ENCODE data around the gene TRRAP. TPM values are rescaled to one million over a fixed set of nuclear protein-coding genes. Genes with fewer than 3 reads are reported as not detected.

TRRAP gene
- total RNA-seq, 1 donor from 2014 or later: 25.8 TPM

DNA sequence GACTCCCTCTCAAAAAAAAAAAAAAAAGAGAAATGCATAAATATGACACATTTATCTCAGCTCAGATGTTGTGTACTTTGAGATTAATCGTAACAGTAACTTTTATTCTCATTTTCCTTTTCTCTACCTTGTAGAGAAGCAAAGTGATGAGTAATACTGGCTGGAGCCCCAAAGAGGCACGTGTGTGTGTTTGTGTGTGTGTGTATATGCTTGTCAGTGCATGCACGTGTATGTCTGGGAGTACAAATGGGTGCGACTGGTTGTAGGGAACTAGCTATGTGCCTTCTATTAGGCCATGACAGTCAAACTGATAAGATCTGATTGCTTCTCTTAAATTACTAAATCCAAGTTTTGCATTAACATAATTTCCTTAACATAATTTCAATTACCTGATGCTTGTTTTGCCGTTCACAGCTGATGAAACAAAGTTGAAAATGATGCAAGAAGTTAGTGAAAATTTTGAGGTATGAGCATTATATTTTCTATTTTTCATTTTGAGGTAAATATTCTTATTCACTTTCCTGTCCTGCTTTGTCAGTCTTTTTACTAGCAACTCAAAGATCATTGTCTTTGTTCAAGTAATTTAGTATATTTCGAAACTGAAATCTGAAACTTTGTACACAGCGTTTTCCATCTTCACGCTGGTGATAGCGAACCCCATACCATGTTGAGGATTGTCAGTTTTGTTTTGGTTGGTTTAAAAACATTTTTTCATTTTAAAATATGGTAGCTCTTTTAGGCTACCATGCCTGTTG is 3.4 kb downstream of the TRRAP start:
- no peak for DNase-seq (ENCODE audit: low spot score)
- intact Hi-C loops (cut with DNase I): no loop called here

DNA sequence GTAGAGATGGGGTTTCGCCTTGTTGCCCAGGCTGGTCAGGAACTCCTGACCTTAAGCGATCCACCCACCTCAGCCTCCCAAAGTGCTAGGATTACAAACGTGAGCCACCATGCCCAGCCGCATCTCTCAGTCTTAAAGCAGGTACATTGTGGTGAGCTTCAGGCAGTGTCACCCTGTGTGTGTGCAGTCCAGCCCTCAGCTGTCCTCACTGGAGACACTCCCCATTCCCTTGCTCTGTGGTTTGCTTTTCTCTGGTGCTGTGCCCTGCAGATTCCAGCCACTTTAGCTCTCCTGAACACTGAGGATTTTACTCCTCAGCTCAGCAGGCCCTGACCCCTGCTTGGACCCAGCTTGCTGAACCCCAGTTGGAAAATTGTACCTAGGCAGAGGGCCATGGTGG is 6.1 kb downstream of the TRRAP start:
- intact Hi-C loops (cut with DNase I): no loop called here
- no peak for DNase-seq (ENCODE audit: low spot score)

- intact Hi-C loops (cut with DNase I): no loop called here
- DNase-seq (ENCODE audit: low spot score): no peak
Observed at GRCh38 chr7:98887038-98887437, 8.7 kb downstream of the TRRAP start.

- DNase-seq (ENCODE audit: low spot score): no peak
- intact Hi-C loops (cut with DNase I): no loop called here
Observed at GRCh38 chr7:98892609-98893008, 14.3 kb downstream of the TRRAP start.

DNA sequence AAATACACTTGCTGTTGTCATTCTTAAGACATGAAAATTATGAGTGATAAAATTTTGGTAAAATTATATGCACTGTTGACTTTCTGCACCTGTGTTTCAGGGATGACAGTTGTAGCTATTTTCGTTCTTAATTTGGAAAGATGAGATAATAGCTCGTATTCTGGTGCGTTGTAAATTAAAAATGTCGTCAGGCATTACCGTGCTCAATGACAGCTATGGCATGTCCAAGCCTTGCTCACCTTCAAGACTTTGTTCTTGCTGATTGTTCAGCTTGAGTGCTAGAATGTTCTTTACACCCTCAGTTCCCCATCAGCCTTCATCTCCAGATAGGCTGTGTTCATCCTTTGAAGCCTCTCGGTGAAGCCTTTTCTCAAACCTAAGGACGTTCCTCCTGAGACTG is 21.5 kb downstream of the TRRAP start:
- DNase-seq (ENCODE audit: low spot score): no peak
- intact Hi-C loops (cut with DNase I): no loop called here

DNA sequence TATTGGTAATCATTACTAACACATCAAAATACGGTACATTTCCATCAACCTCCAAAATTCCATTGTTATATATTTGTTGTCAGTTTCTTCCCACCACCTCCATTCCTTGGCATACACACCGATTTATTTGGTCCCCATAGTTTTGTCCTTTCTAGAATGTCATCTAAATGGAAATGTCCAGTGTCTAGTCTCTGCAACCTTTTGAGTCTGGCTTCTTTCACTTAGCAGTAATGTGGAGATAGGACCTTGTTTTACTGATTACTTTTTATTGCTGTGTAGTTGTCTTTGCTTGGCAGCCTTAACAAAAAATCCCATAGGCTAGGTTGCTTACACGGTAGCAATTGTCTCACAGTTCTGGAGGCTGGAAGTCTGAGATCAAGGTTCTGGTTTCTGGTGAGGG is 22.5 kb downstream of the TRRAP start:
- DNase-seq (ENCODE audit: low spot score): no peak
- intact Hi-C loops (cut with DNase I): no loop called here

- DNase-seq (ENCODE audit: low spot score): no peak
- intact Hi-C loops (cut with DNase I): no loop called here
Observed at GRCh38 chr7:98902523-98902922, 24.2 kb downstream of the TRRAP start.

GRCh38 chr7:98903246-98903645 is 24.9 kb downstream of the TRRAP start:
- DNase-seq (ENCODE audit: low spot score): no peak
- intact Hi-C loops (cut with DNase I): no loop called here

- intact Hi-C loops (cut with DNase I): no loop called here
Observed at GRCh38 chr7:98907570-98907969, 29.2 kb downstream of the TRRAP start.

GRCh38 chr7:98908585-98908984 is 30.3 kb downstream of the TRRAP start:
- intact Hi-C loops (cut with DNase I): no loop called here
- no peak for DNase-seq (ENCODE audit: low spot score)

More at GRCh38 chr7:98907570-98907969, 29.2 kb downstream of the TRRAP start:
- no peak for DNase-seq (ENCODE audit: low spot score)

- intact Hi-C loops (cut with DNase I): no loop called here
- no peak for DNase-seq (ENCODE audit: low spot score)
Observed at GRCh38 chr7:98909487-98909886, 31.2 kb downstream of the TRRAP start.

- intact Hi-C loops (cut with DNase I): no loop called here
- no peak for DNase-seq (ENCODE audit: low spot score)
Observed at GRCh38 chr7:98910427-98910826, 32.1 kb downstream of the TRRAP start.

- no peak for DNase-seq (ENCODE audit: low spot score)
- intact Hi-C loops (cut with DNase I): no loop called here
Observed at GRCh38 chr7:98911916-98912315, 33.6 kb downstream of the TRRAP start.

- intact Hi-C loops (cut with DNase I): no loop called here
- DNase-seq (ENCODE audit: low spot score): no peak
Observed at GRCh38 chr7:98913026-98913425, 34.7 kb downstream of the TRRAP start.

DNA sequence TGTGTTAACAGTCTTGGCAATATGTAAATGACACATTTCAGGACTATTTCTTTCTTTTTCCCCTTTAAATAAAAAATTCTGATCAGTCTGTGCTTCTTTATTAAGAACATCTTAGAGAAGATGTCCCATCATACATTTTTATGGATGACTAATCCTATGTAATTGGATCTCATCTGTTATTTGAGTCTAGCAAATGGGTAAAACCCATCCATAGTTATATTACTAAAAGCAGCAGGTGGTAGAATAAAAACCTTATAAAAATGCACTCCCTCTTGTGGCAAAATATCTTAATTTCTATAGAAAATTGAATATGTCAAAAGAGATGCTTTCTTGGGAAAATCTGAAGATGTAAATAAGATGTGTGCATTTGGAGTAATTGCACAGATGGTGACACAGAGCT is 35.3 kb downstream of the TRRAP start:
- DNase-seq (ENCODE audit: low spot score): no peak
- intact Hi-C loops (cut with DNase I): no loop called here

DNA sequence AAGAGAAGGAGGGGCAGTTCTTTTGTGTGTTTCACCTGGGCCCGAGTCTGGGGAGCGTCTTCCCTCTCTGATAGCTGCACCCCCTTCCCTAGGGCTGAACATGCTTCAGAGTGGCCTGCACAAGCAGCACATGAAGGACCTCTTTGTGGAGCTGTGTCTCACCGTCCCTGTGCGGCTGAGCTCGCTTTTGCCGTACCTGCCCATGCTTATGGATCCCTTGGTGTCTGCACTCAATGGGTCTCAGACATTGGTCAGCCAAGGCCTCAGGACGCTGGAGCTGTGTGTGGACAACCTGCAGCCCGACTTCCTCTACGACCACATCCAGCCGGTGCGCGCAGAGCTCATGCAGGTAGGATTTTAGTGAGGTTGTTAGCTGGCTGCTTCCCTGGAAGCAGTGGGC is 39.0 kb downstream of the TRRAP start:
- intact Hi-C loops (cut with DNase I): no loop called here

GRCh38 chr7:98921608-98922372 is 43.5 kb downstream of the TRRAP start:
- intact Hi-C loops (cut with DNase I): no loop called here
- DNase-seq (ENCODE audit: low spot score): no peak

More for the DNA sequence above, 39.0 kb downstream of the TRRAP start:
- no peak for DNase-seq (ENCODE audit: low spot score)

GRCh38 chr7:98922392-98923187 is 44.3 kb downstream of the TRRAP start:
- intact Hi-C loops (cut with DNase I): no loop called here
- no peak for DNase-seq (ENCODE audit: low spot score)

DNA sequence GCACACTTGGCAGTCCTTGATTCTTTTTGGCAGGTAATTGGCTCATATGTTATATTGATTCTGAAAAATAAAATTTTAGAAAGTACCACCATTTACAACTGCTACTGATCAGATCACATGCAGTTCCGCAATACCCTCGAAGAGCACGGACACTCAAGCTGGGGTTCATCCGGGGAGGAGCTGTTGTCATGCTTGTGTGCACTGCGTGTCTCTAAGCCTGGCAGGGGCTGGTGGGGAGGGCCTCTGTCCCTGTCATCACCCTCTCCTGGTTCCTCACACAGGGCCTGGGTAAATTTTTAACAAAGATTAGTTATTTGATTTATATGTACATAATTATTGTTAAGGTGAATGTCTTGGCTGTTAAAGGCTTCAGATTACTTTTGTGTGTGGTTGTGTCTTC is 45.2 kb downstream of the TRRAP start:
- no peak for DNase-seq (ENCODE audit: low spot score)
- intact Hi-C loops (cut with DNase I): no loop called here

- intact Hi-C loops (cut with DNase I): no loop called here
- no peak for DNase-seq (ENCODE audit: low spot score)
Observed at GRCh38 chr7:98927125-98927524, 48.8 kb downstream of the TRRAP start.

Measured in cardiac septum (tissue), 1 donor.